ENCODE data around the gene SKAP1.

GRCh38 chr17:48460052-48460451, 30.0 kb upstream of the SKAP1 start:
- TF ChIP-seq, protein P1, sequence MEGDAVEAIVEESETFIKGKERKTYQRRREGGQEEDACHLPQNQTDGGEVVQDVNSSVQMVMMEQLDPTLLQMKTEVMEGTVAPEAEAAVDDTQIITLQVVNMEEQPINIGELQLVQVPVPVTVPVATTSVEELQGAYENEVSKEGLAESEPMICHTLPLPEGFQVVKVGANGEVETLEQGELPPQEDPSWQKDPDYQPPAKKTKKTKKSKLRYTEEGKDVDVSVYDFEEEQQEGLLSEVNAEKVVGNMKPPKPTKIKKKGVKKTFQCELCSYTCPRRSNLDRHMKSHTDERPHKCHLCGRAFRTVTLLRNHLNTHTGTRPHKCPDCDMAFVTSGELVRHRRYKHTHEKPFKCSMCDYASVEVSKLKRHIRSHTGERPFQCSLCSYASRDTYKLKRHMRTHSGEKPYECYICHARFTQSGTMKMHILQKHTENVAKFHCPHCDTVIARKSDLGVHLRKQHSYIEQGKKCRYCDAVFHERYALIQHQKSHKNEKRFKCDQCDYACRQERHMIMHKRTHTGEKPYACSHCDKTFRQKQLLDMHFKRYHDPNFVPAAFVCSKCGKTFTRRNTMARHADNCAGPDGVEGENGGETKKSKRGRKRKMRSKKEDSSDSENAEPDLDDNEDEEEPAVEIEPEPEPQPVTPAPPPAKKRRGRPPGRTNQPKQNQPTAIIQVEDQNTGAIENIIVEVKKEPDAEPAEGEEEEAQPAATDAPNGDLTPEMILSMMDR (IDR thresholded peaks at IDR 0.05), result no peak
- no peak for TF ChIP-seq POLR2AphosphoS5 (IDR thresholded peaks at IDR 0.05)
- no peak for TF ChIP-seq EP300 (IDR thresholded peaks at IDR 0.05; ENCODE audit: low read depth)
